H1 (cell line): ENCODE data around the gene SLC22A14. TPM values are rescaled to one million over a fixed set of nuclear protein-coding genes. Genes with fewer than 3 reads are reported as not detected.

ENCODE experiments used
- CTCF ChIA-PET: fragments of 300-600 bp; sonication (Branson Sonifier 250); formaldehyde crosslinking; loops from one replicate; lab custom pipeline; 2021; ENCODE audit not compliant: partially characterized antibody; lab: Charles Lee
- POLR2A ChIA-PET: fragments of 300-600 bp; sonication (Branson Sonifier 250); formaldehyde crosslinking; loops from one replicate; lab custom pipeline; 2021; ENCODE audit warnings: inconsistent platforms; ENCODE audit not compliant: partially characterized antibody; lab: Charles Lee
- DNase-seq, 2 experiments: peaks; one replicate each; pipeline versions ENCODE4 v3.0.0 to v3.0.0-alpha.2; 2010 to 2022; ENCODE audit warnings: low spot score in 2 of 2, low read depth in 1 of 2, mixed read lengths in 1 of 2
- FAIRE-seq: peaks from 2 replicates; lab custom pipeline; 2011; peaks lifted over from hg19 to GRCh38; lab: Jason Lieb, UNC
- H2AFZ ChIP-seq: 2 replicates; pipeline ENCODE4 v1.8.1; 2012; ENCODE audit warnings: low read length, inconsistent platforms
- H2AK5ac ChIP-seq: 2 replicates; pipeline ENCODE4 v1.6.1; 2013; ENCODE audit warnings: low read depth, low read length
- H2BK120ac ChIP-seq: replicated peaks from 2 replicates; pipeline ENCODE3; 2013; ENCODE audit warnings: low read depth, low read length, inconsistent platforms
- H2BK12ac ChIP-seq: 2 replicates; pipeline ENCODE4 v1.6.1; 2013; ENCODE audit warnings: low read depth, low read length
- H2BK15ac ChIP-seq: 2 replicates; pipeline ENCODE4 v1.6.1; 2013; ENCODE audit warnings: low read length
- H2BK20ac ChIP-seq: 2 replicates; pipeline ENCODE4 v1.6.1; 2013; ENCODE audit warnings: low read length
- H2BK5ac ChIP-seq: 2 replicates; pipeline ENCODE4 v1.6.1; 2013; ENCODE audit warnings: low read depth, low read length
- H3K14ac ChIP-seq: 2 replicates; pipeline ENCODE4 v1.6.1; 2013; ENCODE audit warnings: inconsistent platforms; ENCODE audit not compliant: insufficient read length
- H3K18ac ChIP-seq: 2 replicates; pipeline ENCODE4 v1.6.1; 2013; ENCODE audit warnings: low read length; ENCODE audit errors: extremely low read depth
- H3K23ac ChIP-seq: 2 replicates; pipeline ENCODE4 v1.6.1; 2013; ENCODE audit warnings: inconsistent platforms; ENCODE audit not compliant: insufficient read length
- H3K23me2 ChIP-seq: 2 replicates; pipeline ENCODE4 v1.6.1; 2013; ENCODE audit warnings: low read depth, low read length
- H3K27ac ChIP-seq: 2 replicates; pipeline ENCODE4 v1.6.1; 2011; ENCODE audit warnings: low read depth, low read length, inconsistent platforms
- H3K27me3 ChIP-seq, 4 experiments: replicated peaks in 1 of 4; 1 replicate in 1 of 4; 2 replicates in 3 of 4; pipeline versions ENCODE4 v1.6.1 to v1.8.1; 2011 to 2013; ENCODE audit warnings: low read length in 3 of 4, mild to moderate bottlenecking in 3 of 4, inconsistent platforms in 2 of 4, mixed read lengths in 2 of 4, moderate library complexity in 1 of 4; ENCODE audit not compliant: control insufficient read depth in 3 of 4, insufficient read depth in 3 of 4; ENCODE audit errors: extremely low read depth in 1 of 4
- H3K36me3 ChIP-seq, 4 experiments: 2 replicates each; pipeline versions ENCODE4 v1.6.1 to v1.8.1; 2011 to 2013; ENCODE audit warnings: mild to moderate bottlenecking in 4 of 4, low read length in 3 of 4, moderate library complexity in 2 of 4, control low read depth in 1 of 4, inconsistent platforms in 1 of 4; ENCODE audit not compliant: insufficient read depth in 4 of 4, control insufficient read depth in 2 of 4
- H3K4ac ChIP-seq: replicated peaks from 2 replicates; pipeline ENCODE3; 2013; ENCODE audit warnings: low read length, low read depth, mixed read lengths, inconsistent platforms; ENCODE audit not compliant: insufficient read length
- H3K4me1 ChIP-seq, 4 experiments: replicated peaks in 1 of 4; 1 replicate in 1 of 4; 2 replicates in 3 of 4; pipeline versions ENCODE4 v1.6.1 to v1.8.1; 2011 to 2013; ENCODE audit warnings: low read length in 3 of 4, inconsistent platforms in 2 of 4, mixed read lengths in 1 of 4; ENCODE audit not compliant: insufficient read depth in 4 of 4, control insufficient read depth in 3 of 4
- H3K4me2 ChIP-seq, 2 experiments: 2 replicates each; pipeline versions ENCODE4 v1.6.1 to v1.8.1; 2011 to 2013; ENCODE audit warnings: low read depth in 2 of 2, low read length in 2 of 2, control low read depth in 1 of 2, inconsistent platforms in 1 of 2, mild to moderate bottlenecking in 1 of 2; ENCODE audit not compliant: insufficient read depth in 1 of 2
- H3K4me3 ChIP-seq, 4 experiments: fragments of 200-600, 300-600 bp in 1 of 4; sonication (generic), shearing (Covaris generic), sonication (Bioruptor Twin) in 1 of 4; 2 replicates each; pipeline versions ENCODE4 v1.5.1 to v1.8.1; 2011 to 2016; ENCODE audit warnings: low read length in 4 of 4, low read depth in 3 of 4, control low read depth in 2 of 4, inconsistent platforms in 2 of 4, mild to moderate bottlenecking in 2 of 4, mixed read lengths in 1 of 4, moderate library complexity in 1 of 4; ENCODE audit not compliant: insufficient read depth in 2 of 4; ENCODE audit errors: extremely low read depth in 1 of 4
- H3K56ac ChIP-seq: replicated peaks from 2 replicates; pipeline ENCODE3; 2013; ENCODE audit warnings: low read depth, mild to moderate bottlenecking, mixed read lengths, low read length, inconsistent platforms; ENCODE audit not compliant: insufficient read length
- H3K79me1 ChIP-seq: 2 replicates; pipeline ENCODE4 v1.6.1; 2013; ENCODE audit warnings: low read depth, low read length, control low read depth
- H3K79me2 ChIP-seq, 2 experiments: 2 replicates each; pipeline versions ENCODE4 v1.6.1 to v1.8.1; 2012 to 2013; ENCODE audit warnings: low read length in 2 of 2, mild to moderate bottlenecking in 2 of 2, inconsistent platforms in 1 of 2; ENCODE audit not compliant: insufficient read depth in 2 of 2, control insufficient read depth in 1 of 2
- H3K9ac ChIP-seq, 4 experiments: replicated peaks in 1 of 4; 1 replicate in 1 of 4; 2 replicates in 3 of 4; pipeline versions ENCODE4 v1.6.1 to v1.8.1; 2011 to 2013; ENCODE audit warnings: low read depth in 3 of 4, low read length in 3 of 4, control low read depth in 2 of 4, mild to moderate bottlenecking in 2 of 4, moderate library complexity in 2 of 4, inconsistent platforms in 1 of 4; ENCODE audit errors: extremely low read depth in 1 of 4
- H3K9me3 ChIP-seq, 2 experiments: 2 replicates each; pipeline versions ENCODE4 v1.6.1 to v1.8.1; 2012 to 2013; ENCODE audit warnings: mild to moderate bottlenecking in 2 of 2, moderate library complexity in 2 of 2, control low read depth in 1 of 2, inconsistent platforms in 1 of 2, low read depth in 1 of 2, low read length in 1 of 2, mixed read lengths in 1 of 2; ENCODE audit not compliant: insufficient read depth in 2 of 2
- H4K20me1 ChIP-seq, 2 experiments: replicated peaks in 1 of 2; 2 replicates each; pipeline versions ENCODE3 to v1.8.1; 2011 to 2013; ENCODE audit warnings: inconsistent platforms in 2 of 2, low read length in 2 of 2, mild to moderate bottlenecking in 1 of 2; ENCODE audit not compliant: insufficient read depth in 2 of 2, control insufficient read depth in 1 of 2
- H4K5ac ChIP-seq: 2 replicates; pipeline ENCODE4 v1.6.1; 2013; ENCODE audit warnings: low read length, low read depth, mixed read lengths, inconsistent platforms; ENCODE audit not compliant: insufficient read length
- H4K8ac ChIP-seq: 2 replicates; pipeline ENCODE4 v1.8.0; 2013; ENCODE audit warnings: mild to moderate bottlenecking, moderate library complexity, low read length, inconsistent platforms; ENCODE audit not compliant: insufficient read depth; ENCODE audit errors: extremely low read depth
- H4K91ac ChIP-seq: replicated peaks from 2 replicates; pipeline ENCODE3; 2013; ENCODE audit warnings: low read length, mixed read lengths, inconsistent platforms; ENCODE audit not compliant: insufficient read length
- BACH1 ChIP-seq: IDR thresholded peaks from 2 replicates; pipeline ENCODE4 v1.6.1; 2012; ENCODE audit warnings: low read length, improper control_type of control experiment
- EP300 ChIP-seq, 2 experiments: IDR thresholded peaks; 1 replicate in 1 of 2; 2 replicates in 1 of 2; pipeline ENCODE4 v1.6.1; 2011 to 2012; ENCODE audit warnings: low read depth in 2 of 2, low read length in 2 of 2, mild to moderate bottlenecking in 2 of 2, borderline replicate concordance in 1 of 2, inconsistent platforms in 1 of 2, moderate library complexity in 1 of 2
- JUND ChIP-seq: IDR thresholded peaks from 2 replicates; pipeline ENCODE4 v1.6.1; 2011; ENCODE audit warnings: mild to moderate bottlenecking, improper control_type of control experiment, low read length
- KDM4A ChIP-seq: IDR thresholded peaks from one replicate; pipeline ENCODE4 v1.7.1; 2012; ENCODE audit warnings: low read depth, mild to moderate bottlenecking, moderate library complexity, low read length, inconsistent platforms; ENCODE audit not compliant: severe bottlenecking
- SP2 ChIP-seq: IDR thresholded peaks from 2 replicates; pipeline ENCODE4 v1.6.1; 2012; ENCODE audit warnings: mild to moderate bottlenecking, low read length, inconsistent platforms
- TCF12 ChIP-seq: IDR thresholded peaks from 2 replicates; pipeline ENCODE4 v1.6.1; 2011; ENCODE audit warnings: low read depth, mild to moderate bottlenecking, low read length
- USF2 ChIP-seq: IDR thresholded peaks from 2 replicates; pipeline ENCODE4 v1.6.1; 2011; ENCODE audit warnings: low read length, improper control_type of control experiment
- WGBS, 2 experiments: shearing (Covaris generic) in 1 of 2; methylation state at CpG; one replicate each; pipeline versions ENCODE4 v1.1.6 to v1.1.7; 2013 to 2015; ENCODE audit warnings: low lambda C conversion rate in 2 of 2, mixed read lengths in 2 of 2, inconsistent platforms in 1 of 2, low coverage in 1 of 2, missing lambda C conversion rate in 1 of 2; ENCODE audit not compliant: insufficient replicate concordance in 2 of 2, insufficient coverage in 1 of 2, insufficient read length in 1 of 2; ENCODE audit errors: extremely low coverage in 1 of 2, missing lambda C conversion rate in 1 of 2; 5-methylcytosine and 5-hydroxymethylcytosine counted together
- polyA plus RNA-seq, 7 experiments: library from polyadenylated mRNA; depleted of rRNA in 3 of 7; stranded (reverse) in 5 of 7; unstranded in 2 of 7; fragments of >200 nt in 5 of 7; fragments of 200-250 nt in 2 of 7; gene quantifications; 1 replicate in 5 of 7; 2 replicates in 1 of 7; 4 replicates in 1 of 7; pipeline versions ENCODE4 v1.2.1 to v1.2.3, GENCODE V29; 2011 to 2013; ENCODE audit warnings: missing spikeins in 2 of 7, mixed read lengths in 2 of 7
- total RNA-seq: library from RNA; stranded (reverse); fragmentation: NEBNext Ultra II Directional; extraction: Animal tissue kit (Norgen Biotek cat#: 25700); gene quantifications from 2 replicates; pipeline ENCODE4 v1.2.1, GENCODE V29; 2021
- TF ChIP-seq, protein P1 (sequence below): IDR thresholded peaks from 2 replicates; pipeline ENCODE4 v1.6.1; 2012; ENCODE audit warnings: inconsistent platforms

The SLC22A14 gene
- total and polyA plus RNA-seq, 2 of the 8 experiments (the other 6 are each of a cell fraction or from before 2014, with no cell fraction given) = 0.03 TPM; not detected in 1

DNA sequence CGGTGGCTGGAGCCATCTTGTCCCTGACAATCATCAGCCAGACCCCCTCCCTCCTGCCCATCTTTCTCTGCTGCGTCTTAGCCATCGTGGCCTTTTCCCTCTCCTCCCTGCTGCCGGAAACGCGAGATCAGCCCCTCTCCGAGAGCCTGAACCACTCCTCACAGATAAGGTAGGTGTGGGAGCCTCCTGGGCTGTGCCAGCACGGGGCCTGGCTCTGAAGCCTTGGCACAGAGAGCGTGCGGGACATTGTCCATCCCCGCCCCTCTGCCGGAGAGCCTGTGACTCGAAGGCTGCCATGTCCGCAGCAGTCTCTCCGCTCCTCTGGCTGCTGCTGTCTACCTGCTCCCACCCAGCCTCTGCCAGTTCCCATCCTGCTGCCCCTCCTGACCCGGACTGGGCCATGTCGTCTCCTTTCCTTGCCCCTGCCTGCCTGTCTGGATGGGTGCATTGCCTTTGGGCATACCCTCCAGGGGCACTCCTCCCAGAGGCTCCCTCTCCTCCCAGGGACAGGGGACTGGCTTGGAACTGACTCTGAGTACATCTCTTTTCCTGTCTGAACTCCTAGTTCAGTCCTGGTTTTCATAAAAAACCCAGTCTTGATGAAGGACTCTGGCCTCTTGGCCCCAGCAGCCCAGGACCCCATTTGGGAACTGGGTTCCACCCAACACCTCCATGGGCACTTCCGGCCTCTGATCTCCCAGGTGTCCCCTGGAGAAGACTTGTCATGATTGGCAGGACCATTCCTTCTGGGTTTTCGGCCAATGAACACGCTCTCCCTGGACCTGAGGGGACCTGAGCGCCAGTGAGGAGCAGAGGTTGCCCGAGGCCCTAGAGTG is 34.5 kb downstream of the SLC22A14 start:
- H4K91ac ChIP-seq = no peak overlapping the region
- H3K9ac ChIP-seq = no peak overlapping the region
- no peaks in the 10 kb centered on the region for H3K36me3 ChIP-seq
- no peak overlapping the region for H3K18ac ChIP-seq
- no peak overlapping the region for H3K4me2 ChIP-seq
- no peak overlapping the region for H3K4me3 ChIP-seq
- no peak overlapping the region for H2BK120ac ChIP-seq
- no peak overlapping the region for H2BK12ac ChIP-seq
- no peak overlapping the region for H2BK15ac ChIP-seq
- H3K27me3 ChIP-seq = no peaks in the 10 kb centered on the region
- no peak overlapping the region for H3K23ac ChIP-seq
- H3K27ac ChIP-seq = no peak overlapping the region
- H3K4ac ChIP-seq = no peak overlapping the region
- peak in 1 of 2 experiments; percentile 38 for DNase-seq
- WGBS, 2 experiments = 88% methylated on average over 18 of the region's 22 CpGs; no CpG with 5 or more reads in 1 of the 2 experiments
- no peaks in the 10 kb centered on the region for H3K23me2 ChIP-seq
- ChIA-PET POLR2A (interaction anchor here (0.6 kb wide), 1 partner anchor 122 kb away, joined by 3 read pairs; no protein-coding TSS in a partner anchor), CTCF (interaction anchor here (1.0 to 3.4 kb wide), 2 partner anchors 12 to 18 kb away, joined by 3 to 22 read pairs; no protein-coding TSS in a partner anchor)
- H3K56ac ChIP-seq = no peak overlapping the region
- H3K4me1 ChIP-seq = peaks cover 0 to 4% (median 0%) of the 10 kb centered on the region in 4 experiments; a peak in 2 of 7 replicates
- TF ChIP-seq TCF12 (no peak), JUND (no peak), KDM4A (no peak), BACH1 (no peak), USF2 (no peak), EP300 (IDR thresholded peaks at IDR 0.05; ENCODE audit: borderline replicate concordance in 1 of 2, low read depth in 2 of 2, low read length in 2 of 2) (no peak), SP2 (no peak)
- TF ChIP-seq, protein P1, sequence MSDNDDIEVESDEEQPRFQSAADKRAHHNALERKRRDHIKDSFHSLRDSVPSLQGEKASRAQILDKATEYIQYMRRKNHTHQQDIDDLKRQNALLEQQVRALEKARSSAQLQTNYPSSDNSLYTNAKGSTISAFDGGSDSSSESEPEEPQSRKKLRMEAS = no peak
- no peak overlapping the region for H3K14ac ChIP-seq
- no peaks in the 10 kb centered on the region for H3K79me1 ChIP-seq
- no peak overlapping the region for H4K5ac ChIP-seq
- H3K9me3 ChIP-seq = no peaks in the 10 kb centered on the region
- no peak overlapping the region for H2AK5ac ChIP-seq
- no peak overlapping the region for H2BK20ac ChIP-seq
- no peak overlapping the region for H2AFZ ChIP-seq
- no peaks in the 10 kb centered on the region for H4K20me1 ChIP-seq
- no peak overlapping the region for H2BK5ac ChIP-seq
- no peaks in the 10 kb centered on the region for H3K79me2 ChIP-seq
- no peak for FAIRE-seq
- H4K8ac ChIP-seq = no peak overlapping the region
